Loucy (cell line): Measurements from ENCODE around the gene CGAS.

Experiments
- EZH2phosphoT487 ChIP-seq: fragments of 200-600 bp; IDR thresholded peaks from 2 replicates; pipeline ENCODE4 v1.6.1; 2018; ENCODE audit warnings: antibody characterized with exemption, mild to moderate bottlenecking, moderate library complexity, borderline replicate concordance
- TF ChIP-seq, protein P1 (sequence below): fragments of 200-600 bp; sonication (generic); conservative IDR thresholded peaks from 2 replicates; pipeline ENCODE4 v1.5.1; 2014; ENCODE audit warnings: mild to moderate bottlenecking, antibody characterized with exemption, low read length

DNA sequence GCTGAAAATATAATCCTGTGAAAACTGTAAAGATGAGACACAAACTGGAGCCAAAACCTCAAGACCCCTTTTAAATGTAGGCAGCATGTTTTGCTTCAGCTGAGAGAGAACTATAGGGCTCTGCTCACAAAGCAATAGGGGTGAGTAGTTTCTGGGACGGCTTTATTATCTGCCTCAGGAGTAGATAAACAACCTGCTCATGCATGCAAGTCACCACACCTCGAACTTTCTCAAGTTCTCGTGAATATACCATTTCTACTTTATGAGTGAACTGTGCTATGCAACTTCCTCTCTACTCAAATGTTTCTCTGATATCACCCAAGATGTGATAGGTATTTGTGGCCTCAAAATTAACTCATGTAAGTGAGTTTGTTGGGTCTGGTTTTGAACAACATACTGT, 74.9 kb downstream of the CGAS start:
- TF ChIP-seq, protein P1, sequence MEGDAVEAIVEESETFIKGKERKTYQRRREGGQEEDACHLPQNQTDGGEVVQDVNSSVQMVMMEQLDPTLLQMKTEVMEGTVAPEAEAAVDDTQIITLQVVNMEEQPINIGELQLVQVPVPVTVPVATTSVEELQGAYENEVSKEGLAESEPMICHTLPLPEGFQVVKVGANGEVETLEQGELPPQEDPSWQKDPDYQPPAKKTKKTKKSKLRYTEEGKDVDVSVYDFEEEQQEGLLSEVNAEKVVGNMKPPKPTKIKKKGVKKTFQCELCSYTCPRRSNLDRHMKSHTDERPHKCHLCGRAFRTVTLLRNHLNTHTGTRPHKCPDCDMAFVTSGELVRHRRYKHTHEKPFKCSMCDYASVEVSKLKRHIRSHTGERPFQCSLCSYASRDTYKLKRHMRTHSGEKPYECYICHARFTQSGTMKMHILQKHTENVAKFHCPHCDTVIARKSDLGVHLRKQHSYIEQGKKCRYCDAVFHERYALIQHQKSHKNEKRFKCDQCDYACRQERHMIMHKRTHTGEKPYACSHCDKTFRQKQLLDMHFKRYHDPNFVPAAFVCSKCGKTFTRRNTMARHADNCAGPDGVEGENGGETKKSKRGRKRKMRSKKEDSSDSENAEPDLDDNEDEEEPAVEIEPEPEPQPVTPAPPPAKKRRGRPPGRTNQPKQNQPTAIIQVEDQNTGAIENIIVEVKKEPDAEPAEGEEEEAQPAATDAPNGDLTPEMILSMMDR: no peak
- no peak for TF ChIP-seq EZH2phosphoT487
